Fibroblast of the aortic adventitia (primary cell): Measurements from ENCODE around the gene TPST2. TPM values are rescaled to one million over a fixed set of nuclear protein-coding genes. Genes with fewer than 3 reads are reported as not detected.

ENCODE experiments used
- DNase-seq: peaks from one replicate; pipeline ENCODE4 v3.0.0-alpha.2; 2010; ENCODE audit warnings: low read depth
- H3K4me3 ChIP-seq: 2 replicates; pipeline ENCODE4 v1.5.1; 2011; ENCODE audit warnings: low read depth, mild to moderate bottlenecking, control low read depth, low read length, moderate library complexity
- total RNA-seq: library from RNA; depleted of rRNA; stranded (reverse); fragments of >200 nt; gene quantifications from 2 replicates; pipeline ENCODE4 v1.2.3, GENCODE V29; 2012; ENCODE audit warnings: low replicate concordance
- TF ChIP-seq, protein P1 (sequence below): IDR thresholded peaks from 2 replicates; pipeline ENCODE4 v1.5.1; 2011; ENCODE audit warnings: mild to moderate bottlenecking, low read length, control low read depth, inconsistent platforms; ENCODE audit not compliant: insufficient read depth

TPST2 gene
- total RNA-seq, 1 donor, result 15.5 TPM

DNA sequence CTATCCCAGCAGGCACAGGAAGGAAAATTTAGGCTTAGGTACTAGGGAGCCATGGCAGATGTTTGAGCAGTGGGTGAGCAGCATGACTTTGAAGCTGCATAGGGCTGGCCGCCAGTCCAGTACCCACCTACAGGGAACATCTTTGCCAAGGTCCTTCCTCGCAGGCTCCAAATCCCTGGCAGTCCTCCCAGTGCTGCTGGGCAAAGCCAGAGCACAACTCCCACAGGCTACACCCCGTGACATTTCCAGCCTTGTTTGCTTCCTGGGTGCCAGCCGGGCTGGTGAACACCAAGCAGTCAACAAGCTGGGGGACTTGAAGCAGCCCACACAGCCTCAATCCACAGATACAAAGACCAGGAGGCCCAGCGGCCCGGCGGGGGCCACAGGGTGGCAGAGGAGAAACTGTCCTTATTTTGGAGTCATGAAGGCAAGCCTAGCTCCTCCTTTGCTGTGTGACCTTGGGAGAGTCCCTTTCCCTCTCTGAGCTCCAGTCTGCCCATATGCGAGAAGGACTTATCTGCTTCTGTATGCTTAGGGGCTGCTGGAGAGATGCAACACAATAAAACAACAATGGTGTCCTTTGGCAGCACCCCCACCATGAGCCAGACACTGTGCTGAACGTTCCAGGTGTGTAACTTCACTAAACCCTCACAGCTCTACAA lies 28.0 kb downstream of the TPST2 start:
- TF ChIP-seq, protein P1, sequence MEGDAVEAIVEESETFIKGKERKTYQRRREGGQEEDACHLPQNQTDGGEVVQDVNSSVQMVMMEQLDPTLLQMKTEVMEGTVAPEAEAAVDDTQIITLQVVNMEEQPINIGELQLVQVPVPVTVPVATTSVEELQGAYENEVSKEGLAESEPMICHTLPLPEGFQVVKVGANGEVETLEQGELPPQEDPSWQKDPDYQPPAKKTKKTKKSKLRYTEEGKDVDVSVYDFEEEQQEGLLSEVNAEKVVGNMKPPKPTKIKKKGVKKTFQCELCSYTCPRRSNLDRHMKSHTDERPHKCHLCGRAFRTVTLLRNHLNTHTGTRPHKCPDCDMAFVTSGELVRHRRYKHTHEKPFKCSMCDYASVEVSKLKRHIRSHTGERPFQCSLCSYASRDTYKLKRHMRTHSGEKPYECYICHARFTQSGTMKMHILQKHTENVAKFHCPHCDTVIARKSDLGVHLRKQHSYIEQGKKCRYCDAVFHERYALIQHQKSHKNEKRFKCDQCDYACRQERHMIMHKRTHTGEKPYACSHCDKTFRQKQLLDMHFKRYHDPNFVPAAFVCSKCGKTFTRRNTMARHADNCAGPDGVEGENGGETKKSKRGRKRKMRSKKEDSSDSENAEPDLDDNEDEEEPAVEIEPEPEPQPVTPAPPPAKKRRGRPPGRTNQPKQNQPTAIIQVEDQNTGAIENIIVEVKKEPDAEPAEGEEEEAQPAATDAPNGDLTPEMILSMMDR, result no peak
- no peak for DNase-seq
- no peak overlapping the region for H3K4me3 ChIP-seq

DNA sequence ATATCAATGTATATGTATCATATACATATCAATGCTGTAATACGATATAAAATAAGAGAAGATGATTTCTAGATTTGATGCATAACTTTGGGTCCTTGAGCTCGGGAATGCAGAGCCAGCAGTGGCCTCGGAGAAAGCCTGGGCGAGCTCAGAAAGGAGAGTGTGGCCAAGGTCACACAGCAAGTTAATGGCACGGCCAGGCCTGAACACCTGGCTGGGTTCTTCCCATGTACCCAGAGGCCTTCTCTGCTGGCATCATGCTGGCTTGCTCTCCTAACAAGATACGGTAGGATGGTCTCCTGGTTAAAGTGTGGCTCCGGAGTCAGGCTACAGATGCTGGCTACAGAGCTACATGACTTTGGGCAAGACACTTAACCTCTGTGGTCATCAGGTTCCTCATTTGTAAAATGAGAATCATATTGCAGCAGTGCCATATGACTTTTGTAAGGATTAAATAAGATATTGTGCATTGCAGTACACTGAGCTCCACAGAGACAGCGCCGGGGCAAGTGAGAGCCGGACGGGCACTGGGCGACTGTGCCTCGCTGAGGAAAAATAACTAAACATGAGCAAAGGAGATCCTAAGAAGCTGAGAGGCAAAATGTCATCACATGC lies 29.9 kb downstream of the TPST2 start:
- TF ChIP-seq, protein P1, result no peak
- DNase-seq, result no peak
- H3K4me3 ChIP-seq, result no peak overlapping the region

DNA sequence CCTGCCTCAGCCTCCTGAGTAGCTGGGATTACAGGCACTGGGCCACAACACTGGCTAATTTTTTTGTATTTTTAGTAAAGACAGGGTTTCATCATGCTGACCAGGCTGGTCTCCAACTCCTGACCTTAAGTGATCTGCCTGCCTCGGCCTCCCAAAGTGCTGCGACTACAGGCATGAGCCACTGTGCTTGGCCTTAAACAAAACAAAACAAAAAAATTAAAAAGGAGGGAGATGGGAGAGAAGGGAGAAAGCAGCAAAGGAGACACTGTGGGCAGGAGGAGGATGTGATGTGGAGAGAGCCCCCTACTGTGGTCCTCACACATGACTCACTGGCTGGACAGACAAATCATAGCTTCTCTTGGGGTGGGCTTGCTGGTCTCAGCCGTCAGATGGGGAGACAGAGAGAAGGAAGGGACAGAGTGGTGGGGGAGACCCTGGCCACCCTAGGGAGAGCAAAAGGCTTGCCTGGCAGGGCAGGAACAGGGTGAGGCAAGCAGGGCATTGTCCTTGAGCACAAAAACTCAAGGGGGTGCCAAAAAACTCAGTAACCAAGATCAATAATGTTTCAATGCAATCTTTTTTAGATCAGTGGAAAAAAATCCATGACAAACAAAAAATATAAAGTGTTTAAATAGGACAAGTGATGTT lies 31.6 kb downstream of the TPST2 start:
- H3K4me3 ChIP-seq, result no peak overlapping the region
- peak; percentile 56 for DNase-seq
- TF ChIP-seq, protein P1, result no peak

DNA sequence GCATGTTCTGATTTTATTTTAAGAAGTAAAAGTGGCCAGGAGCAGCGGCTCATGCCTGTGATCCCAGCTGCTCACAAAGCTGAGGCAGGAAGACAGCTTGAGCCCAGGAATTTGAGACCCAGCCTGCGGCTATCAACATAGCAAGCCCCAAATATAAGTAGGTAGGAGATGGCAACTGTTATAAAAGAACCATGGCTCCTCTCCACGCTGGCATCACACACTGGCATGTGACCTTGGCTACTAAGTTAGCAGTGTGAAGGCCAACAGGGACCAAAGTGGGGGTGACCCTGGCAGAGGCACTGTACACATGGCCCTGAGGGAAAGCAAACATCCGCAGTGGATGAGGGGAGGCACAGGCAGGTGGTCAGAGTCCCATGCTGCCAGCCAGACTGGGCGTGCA lies 33.0 kb downstream of the TPST2 start:
- H3K4me3 ChIP-seq, result no peak overlapping the region
- TF ChIP-seq, protein P1, result no peak
- no peak for DNase-seq

DNA sequence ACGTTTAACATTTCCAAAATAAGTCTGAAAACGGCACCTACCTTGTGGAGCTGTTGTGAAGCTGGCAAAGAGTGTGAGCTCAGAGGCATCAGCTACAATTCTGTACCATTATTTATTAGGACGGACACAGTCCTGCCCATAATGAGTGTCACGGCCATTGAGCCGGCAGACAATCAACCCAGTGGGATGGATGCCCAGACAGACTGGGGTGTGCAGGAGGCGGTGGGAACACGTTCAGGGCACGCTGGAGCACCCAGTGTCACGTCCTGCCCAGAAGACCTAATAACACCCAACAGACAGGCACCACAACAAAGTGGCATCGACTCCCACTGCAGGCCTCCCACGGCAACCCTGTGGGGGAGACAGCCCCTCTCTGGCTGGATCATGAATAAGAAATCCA lies 34.5 kb downstream of the TPST2 start:
- DNase-seq, result no peak
- TF ChIP-seq, protein P1, result no peak
- H3K4me3 ChIP-seq, result no peak overlapping the region

DNA sequence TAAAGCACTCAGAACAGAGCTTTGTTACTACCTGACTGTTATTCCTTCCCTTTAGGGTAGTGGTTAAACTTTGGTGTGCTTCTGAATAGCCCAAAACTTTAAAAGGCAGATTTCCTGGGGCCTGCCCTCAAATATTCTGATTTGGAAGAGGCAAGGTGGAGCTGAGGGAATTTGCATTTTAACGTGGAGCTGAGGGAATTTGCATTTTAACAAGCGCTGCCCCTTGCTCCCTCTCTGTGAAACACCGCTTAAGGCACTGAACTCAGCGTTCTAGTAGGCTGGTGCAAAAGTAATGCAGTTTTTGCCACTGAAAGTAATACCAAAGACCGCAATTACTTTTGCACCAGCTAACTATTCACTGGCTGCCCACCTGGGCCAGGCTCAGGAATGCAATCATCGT lies 35.0 kb downstream of the TPST2 start:
- DNase-seq, result no peak
- TF ChIP-seq, protein P1, result no peak
- no peak overlapping the region for H3K4me3 ChIP-seq
